Subcutaneous adipose tissue (tissue), 4 donors: Measurements from ENCODE around the gene HPS4. TPM values are rescaled to one million over a fixed set of nuclear protein-coding genes. Genes with fewer than 3 reads are reported as not detected.

ENCODE experiments used
- CTCF ChIP-seq: fragments of 450-650 bp; IDR thresholded peaks from one replicate; pipeline ENCODE4 v1.5.1; 2016; ENCODE audit warnings: low read depth, mild to moderate bottlenecking, control low read depth, antibody characterized with exemption, moderate library complexity
- total RNA-seq, 4 donors: library from RNA; depleted of rRNA; stranded (reverse); fragments of >200 nt; gene quantifications; one replicate each; pipeline ENCODE4 v1.1.0, GENCODE V29; 2016

The HPS4 gene
- total RNA-seq, 4 donors from 2014 or later, result 29.0 to 32.8 (median 31.6) TPM

- TF ChIP-seq CTCF, result no peak
These were observed 41.4 kb downstream of the HPS4 start for GRCh38 chr22:26442086-26442756.

GRCh38 chr22:26439559-26439958 is 44.0 kb downstream of the HPS4 start:
- no peak for TF ChIP-seq CTCF

- TF ChIP-seq CTCF, result no peak
These were observed 45.7 kb downstream of the HPS4 start for GRCh38 chr22:26437694-26438392.

- TF ChIP-seq CTCF, result no peak
These were observed 46.6 kb downstream of the HPS4 start for GRCh38 chr22:26436903-26437515.

GRCh38 chr22:26435327-26436093 is 48.1 kb downstream of the HPS4 start:
- TF ChIP-seq CTCF, result no peak

- no peak for TF ChIP-seq CTCF
These were observed 49.8 kb downstream of the HPS4 start for GRCh38 chr22:26433805-26434204.
